LNCaP clone FGC (cell line): ENCODE measurements around the gene GFOD1.

Experiments
- DNase-seq: peaks from one replicate; pipeline ENCODE4 v3.0.0-alpha.2; 2011; ENCODE audit warnings: low read depth
- H3K4me3 ChIP-seq: 2 replicates; pipeline ENCODE4 v1.5.1; 2011; ENCODE audit warnings: mild to moderate bottlenecking, low read depth, low read length, control low read depth
- CTCF ChIP-seq: IDR thresholded peaks from 2 replicates; pipeline ENCODE4 v1.5.1; 2012; ENCODE audit warnings: mild to moderate bottlenecking; ENCODE audit not compliant: control insufficient read depth, insufficient read depth; ENCODE audit errors: extremely low read depth

Gene GFOD1

GRCh38 chr6:13472099-13472498, 15.3 kb downstream of the GFOD1 start:
- H3K4me3 ChIP-seq, result no peak overlapping the region
- DNase-seq, result no peak
- no peak for TF ChIP-seq CTCF

GRCh38 chr6:13471184-13471583, 16.2 kb downstream of the GFOD1 start:
- H3K4me3 ChIP-seq, result no peak overlapping the region
- no peak for DNase-seq
- no peak for TF ChIP-seq CTCF

- H3K4me3 ChIP-seq, result no peak overlapping the region
- TF ChIP-seq CTCF, result no peak
- DNase-seq, result no peak
These were observed 16.9 kb downstream of the GFOD1 start for GRCh38 chr6:13470238-13471140.

GRCh38 chr6:13469693-13470092, 17.7 kb downstream of the GFOD1 start:
- no peak for TF ChIP-seq CTCF
- no peak for DNase-seq
- H3K4me3 ChIP-seq, result no peak overlapping the region

- no peak for DNase-seq
- no peak overlapping the region for H3K4me3 ChIP-seq
- TF ChIP-seq CTCF, result no peak
These were observed 18.6 kb downstream of the GFOD1 start for GRCh38 chr6:13468839-13469238.

GRCh38 chr6:13467216-13467600, 20.2 kb downstream of the GFOD1 start:
- TF ChIP-seq CTCF, result no peak
- peak overlapping the region; percentile 16 for H3K4me3 ChIP-seq
- no peak for DNase-seq
